Esophagus (tissue), 2 donors: ENCODE measurements around the gene SRPRA. TPM values are rescaled to one million over a fixed set of nuclear protein-coding genes. Genes with fewer than 3 reads are reported as not detected.
"Not testable (repeated sequence)": the region's sequence is repeated elsewhere in the genome, so short reads cannot be mapped to it uniquely, and the experiment has no call there.

ENCODE experiments used
- H3K27ac ChIP-seq, 2 donors: one replicate each; pipeline ENCODE4 v1.5.1; 2013; ENCODE audit warnings: low read depth in 2 of 2, mild to moderate bottlenecking in 2 of 2, inconsistent platforms in 1 of 2, low read length in 1 of 2, moderate library complexity in 1 of 2
- H3K27me3 ChIP-seq, 2 donors: one replicate each; pipeline ENCODE4 v1.6.1; 2013; ENCODE audit warnings: low read length in 2 of 2, control low read depth in 1 of 2, mild to moderate bottlenecking in 1 of 2; ENCODE audit not compliant: insufficient read depth in 2 of 2, control insufficient read depth in 1 of 2
- H3K36me3 ChIP-seq, 2 donors: one replicate each; pipeline ENCODE4 v1.6.1; 2013; ENCODE audit warnings: low read length in 1 of 2; ENCODE audit not compliant: control insufficient read depth in 2 of 2, insufficient read depth in 2 of 2
- H3K4me1 ChIP-seq, 2 donors: one replicate each; pipeline ENCODE4 v1.6.1; 2013; ENCODE audit warnings: low read length in 1 of 2; ENCODE audit not compliant: control insufficient read depth in 2 of 2, insufficient read depth in 2 of 2
- H3K4me3 ChIP-seq, 2 donors: one replicate each; pipeline ENCODE4 v1.5.1; 2013; ENCODE audit warnings: low read length in 2 of 2, mild to moderate bottlenecking in 2 of 2, low read depth in 1 of 2, moderate library complexity in 1 of 2
- H3K9me3 ChIP-seq, 2 donors: one replicate each; pipeline ENCODE4 v1.6.1; 2013; ENCODE audit warnings: mild to moderate bottlenecking in 2 of 2, low read depth in 1 of 2, low read length in 1 of 2, moderate library complexity in 1 of 2; ENCODE audit not compliant: control insufficient read depth in 2 of 2, insufficient read depth in 1 of 2
- WGBS, 2 donors: extraction: QIAGEN DNeasy Blood & Tissue Kit; methylation state at CpG; one replicate each; pipeline ENCODE4 v1.1.7; 2013; 5-methylcytosine and 5-hydroxymethylcytosine counted together
- polyA plus RNA-seq, 2 donors: library from polyadenylated mRNA; stranded (reverse); fragments of 200-250 nt; gene quantifications; one replicate each; pipeline ENCODE4 v1.2.3, GENCODE V29; 2013
- donor health status: healthy with polysubstance abuse.
- donor health status: Bipolar disorder and iron deficiency.

SRPRA gene
- polyA plus RNA-seq, 2 donors: 34.7 to 48.3 TPM

GRCh38 chr11:126277322-126277721 is 8.6 kb upstream of the SRPRA start:
- WGBS, 2 donors: 94 to 95% methylated on average over 11 of the region's 11 CpGs
- peaks cover 3 to 21% of the 10 kb centered on the region in 2 donors for H3K36me3 ChIP-seq
- H3K4me1 ChIP-seq: peaks cover 2 to 3% of the 10 kb centered on the region in 2 donors
- no peaks in the 10 kb centered on the region for H3K27me3 ChIP-seq
- no peak overlapping the region for H3K4me3 ChIP-seq
- no peak overlapping the region for H3K27ac ChIP-seq
- no peaks in the 10 kb centered on the region for H3K9me3 ChIP-seq

GRCh38 chr11:126268361-126268707 is 361 bp downstream of the SRPRA start:
- Histone ChIP-seq H3K9me3 (no peaks in the 10 kb centered on the region), H3K27me3 (no peaks in the 10 kb centered on the region), H3K36me3 (peaks cover 27 to 34% of the 10 kb centered on the region in 2 donors), H3K4me1 (peaks cover 0 to 2% of the 10 kb centered on the region in 2 donors), H3K4me3 (peak overlapping the region; percentile 86 to 89), H3K27ac (peak overlapping the region; percentile 88 to 97)
- WGBS, 2 donors: 0 to 1% methylated on average over 23 of the region's 23 CpGs

GRCh38 chr11:126267650-126268049 is 1.0 kb downstream of the SRPRA start:
- Histone ChIP-seq H3K4me1 (peaks cover 0 to 2% of the 10 kb centered on the region in 2 donors), H3K36me3 (peaks cover 30 to 39% of the 10 kb centered on the region in 2 donors), H3K27me3 (no peaks in the 10 kb centered on the region), H3K27ac (peak overlapping the region; percentile 76 to 88), H3K9me3 (no peaks in the 10 kb centered on the region), H3K4me3 (peak overlapping the region; percentile 86 to 89)
- 42 to 51% methylated on average over 6 of the region's 6 CpGs for WGBS, 2 donors

- Histone ChIP-seq H3K27ac (no peak overlapping the region), H3K4me1 (peaks cover 0 to 2% of the 10 kb centered on the region in 2 donors), H3K9me3 (no peaks in the 10 kb centered on the region), H3K4me3 (no peak overlapping the region), H3K27me3 (no peaks in the 10 kb centered on the region), H3K36me3 (peaks cover 30 to 44% of the 10 kb centered on the region in 2 donors)
- WGBS, 2 donors: 85 to 90% methylated on average over 8 of the region's 8 CpGs
These were observed 2.9 kb downstream of the SRPRA start for GRCh38 chr11:126265811-126266210.

GRCh38 chr11:126263489-126263888 is 5.2 kb downstream of the SRPRA start:
- peaks cover 0 to 2% of the 10 kb centered on the region in 2 donors for H3K4me1 ChIP-seq
- H3K27me3 ChIP-seq: no peaks in the 10 kb centered on the region
- H3K36me3 ChIP-seq: peaks cover 30 to 44% of the 10 kb centered on the region in 2 donors
- H3K27ac ChIP-seq: no peak overlapping the region
- H3K4me3 ChIP-seq: no peak overlapping the region
- WGBS, 2 donors: 86 to 90% methylated on average over 6 of the region's 6 CpGs
- no peaks in the 10 kb centered on the region for H3K9me3 ChIP-seq

- H3K4me1 ChIP-seq: no peaks in the 10 kb centered on the region
- H3K9me3 ChIP-seq: no peaks in the 10 kb centered on the region
- H3K36me3 ChIP-seq: peaks cover 30 to 44% of the 10 kb centered on the region in 2 donors
- H3K27me3 ChIP-seq: no peaks in the 10 kb centered on the region
- WGBS, 2 donors: 95 to 96% methylated on average over 6 of the region's 6 CpGs
- no peak overlapping the region for H3K27ac ChIP-seq
- no peak overlapping the region for H3K4me3 ChIP-seq
These were observed 6.5 kb downstream of the SRPRA start for GRCh38 chr11:126262216-126262615.

- H3K27me3 ChIP-seq: no peaks in the 10 kb centered on the region
- H3K27ac ChIP-seq: no peak overlapping the region
- 67 to 76% methylated on average over 2 of the region's 2 CpGs for WGBS, 2 donors
- H3K9me3 ChIP-seq: no peaks in the 10 kb centered on the region
- H3K36me3 ChIP-seq: peaks cover 0 to 8% of the 10 kb centered on the region in 2 donors
- no peak overlapping the region for H3K4me3 ChIP-seq
- no peaks in the 10 kb centered on the region for H3K4me1 ChIP-seq
These were observed 10.9 kb downstream of the SRPRA start for GRCh38 chr11:126257764-126258163.

GRCh38 chr11:126257144-126257543 is 11.6 kb downstream of the SRPRA start:
- Histone ChIP-seq H3K4me1 (no peaks in the 10 kb centered on the region), H3K9me3 (no peaks in the 10 kb centered on the region), H3K4me3 (no peak overlapping the region), H3K27me3 (no peaks in the 10 kb centered on the region), H3K36me3 (peaks cover 0 to 5% of the 10 kb centered on the region in 2 donors), H3K27ac (no peak overlapping the region)
- 93 to 94% methylated on average over 2 of the region's 2 CpGs for WGBS, 2 donors

- H3K27me3 ChIP-seq: no peaks in the 10 kb centered on the region
- H3K27ac ChIP-seq: no peak overlapping the region
- 91 to 92% methylated on average over 4 of the region's 4 CpGs for WGBS, 2 donors
- no peak overlapping the region for H3K4me3 ChIP-seq
- H3K36me3 ChIP-seq: peaks cover 0 to 3% of the 10 kb centered on the region in 2 donors
- no peaks in the 10 kb centered on the region for H3K9me3 ChIP-seq
- no peaks in the 10 kb centered on the region for H3K4me1 ChIP-seq
These were observed 12.5 kb downstream of the SRPRA start for GRCh38 chr11:126256216-126256615.

- not testable (repeated sequence) for H3K36me3 ChIP-seq, H3K27ac ChIP-seq, H3K9me3 ChIP-seq, H3K4me3 ChIP-seq, H3K27me3 ChIP-seq, H3K4me1 ChIP-seq
- 92 to 95% methylated on average over 5 of the region's 5 CpGs for WGBS, 2 donors
These were observed 13.2 kb downstream of the SRPRA start for GRCh38 chr11:126255507-126255906.
